Esophagus squamous epithelium (tissue), 4 donors: Measurements from ENCODE around the gene SLC9A9.

Experiments
- POLR2A ChIP-seq, 4 donors: fragments of 450-650 bp; IDR thresholded peaks; one replicate each; pipeline ENCODE4 v1.6.1; 2017; ENCODE audit warnings: antibody characterized with exemption in 4 of 4, mild to moderate bottlenecking in 4 of 4, moderate library complexity in 3 of 4
- TF ChIP-seq, protein P1 (sequence below), 6 experiments: fragments of 450-650 bp in 4 of 6; fragments of 200-600 bp in 2 of 6; sonication (generic) in 2 of 6; IDR thresholded peaks; one replicate each; pipeline ENCODE4 v1.5.1; 2016 to 2019; ENCODE audit warnings: antibody characterized with exemption in 6 of 6, mild to moderate bottlenecking in 4 of 6, moderate library complexity in 4 of 6

DNA sequence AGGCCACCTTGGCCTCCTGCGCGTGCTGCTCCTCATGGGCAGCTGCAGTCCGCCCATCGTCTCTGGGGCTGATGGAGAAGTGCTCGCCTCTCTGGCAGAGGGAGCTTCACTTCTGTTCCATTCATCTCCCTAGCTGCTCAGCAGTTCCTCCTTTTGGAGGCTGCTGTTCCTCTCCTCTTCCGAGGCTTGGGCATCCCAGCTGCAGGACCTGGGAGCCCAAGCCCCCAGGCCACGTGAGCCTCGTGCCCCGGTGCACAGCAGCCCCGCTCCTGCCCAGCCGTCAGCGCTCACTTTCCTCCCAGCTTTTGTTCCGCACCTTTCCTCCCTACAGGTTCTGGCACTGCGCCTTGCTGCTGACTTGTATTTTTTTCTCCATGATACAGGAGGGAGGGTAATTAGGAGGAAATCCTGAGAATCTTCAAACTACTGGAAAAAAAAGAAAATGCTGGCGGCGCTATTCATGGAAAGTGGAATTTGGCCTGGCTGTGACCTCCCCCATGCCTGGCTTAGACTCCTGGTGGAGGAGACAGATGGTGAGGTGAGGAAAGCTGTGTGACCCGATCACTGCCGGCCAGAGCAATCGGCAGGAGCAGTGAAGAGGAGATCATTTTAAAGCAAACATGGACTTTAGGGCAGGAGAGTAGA lies 518.6 kb downstream of the SLC9A9 start:
- TF ChIP-seq, protein P1, sequence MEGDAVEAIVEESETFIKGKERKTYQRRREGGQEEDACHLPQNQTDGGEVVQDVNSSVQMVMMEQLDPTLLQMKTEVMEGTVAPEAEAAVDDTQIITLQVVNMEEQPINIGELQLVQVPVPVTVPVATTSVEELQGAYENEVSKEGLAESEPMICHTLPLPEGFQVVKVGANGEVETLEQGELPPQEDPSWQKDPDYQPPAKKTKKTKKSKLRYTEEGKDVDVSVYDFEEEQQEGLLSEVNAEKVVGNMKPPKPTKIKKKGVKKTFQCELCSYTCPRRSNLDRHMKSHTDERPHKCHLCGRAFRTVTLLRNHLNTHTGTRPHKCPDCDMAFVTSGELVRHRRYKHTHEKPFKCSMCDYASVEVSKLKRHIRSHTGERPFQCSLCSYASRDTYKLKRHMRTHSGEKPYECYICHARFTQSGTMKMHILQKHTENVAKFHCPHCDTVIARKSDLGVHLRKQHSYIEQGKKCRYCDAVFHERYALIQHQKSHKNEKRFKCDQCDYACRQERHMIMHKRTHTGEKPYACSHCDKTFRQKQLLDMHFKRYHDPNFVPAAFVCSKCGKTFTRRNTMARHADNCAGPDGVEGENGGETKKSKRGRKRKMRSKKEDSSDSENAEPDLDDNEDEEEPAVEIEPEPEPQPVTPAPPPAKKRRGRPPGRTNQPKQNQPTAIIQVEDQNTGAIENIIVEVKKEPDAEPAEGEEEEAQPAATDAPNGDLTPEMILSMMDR (IDR thresholded peaks at IDR 0.05) = no peak
- no peak for TF ChIP-seq POLR2A (IDR thresholded peaks at IDR 0.05)
